Measurements from ENCODE around the gene MRPL34. TPM values are rescaled to one million over a fixed set of nuclear protein-coding genes. Genes with fewer than 3 reads are reported as not detected.
A peak's percentile ranks its signal among the peaks of the same experiment; 100 is the strongest.

MRPL34 gene
- polyA plus RNA-seq, 1 of the 3 experiments (the other 2 are of a cell fraction) = 72.9 TPM

- TF ChIP-seq GATA2 (CRISPR knock-in tag; IDR thresholded peaks at IDR 0.05) (no peak), NRF1 (IDR thresholded peaks at IDR 0.05; ENCODE audit: low read depth, low read length) (no peak), RFX5 (IDR thresholded peaks at IDR 0.05; ENCODE audit: low read length) (no peak; the same call in 1 of the 2 replicates), POLR2AphosphoS5 (IDR thresholded peaks at IDR 0.05; ENCODE audit: low read depth, low read length) (peak; percentile 62), TAF1 (IDR thresholded peaks at IDR 0.05; ENCODE audit: borderline replicate concordance, low read depth, low read length) (peak; percentile 52), TCF12 (IDR thresholded peaks at IDR 0.05) (peak; percentile 35; the same call in 1 of the 2 replicates), MEF2A (IDR thresholded peaks at IDR 0.05; ENCODE audit: borderline replicate concordance, low read depth) (no peak), NFIC (IDR thresholded peaks at IDR 0.05; ENCODE audit: borderline replicate concordance) (no peak), MXI1 (IDR thresholded peaks at IDR 0.05; ENCODE audit: low read depth, low read length) (peak; percentile 96), FOXM1 (IDR thresholded peaks at IDR 0.05; ENCODE audit: low read depth) (no peak), EP300 (IDR thresholded peaks at IDR 0.05; ENCODE audit: borderline replicate concordance in 1 of 2, low read depth in 1 of 2, low read length in 1 of 2) (no peak), CTCF (IDR thresholded peaks at IDR 0.05) (no peak), SMC3 (IDR thresholded peaks at IDR 0.05; ENCODE audit: low read depth, low read length) (no peak), CHD2 (IDR thresholded peaks at IDR 0.05; ENCODE audit: low read length, partially characterized antibody) (peak; percentile 67)
- TF ChIP-seq, protein P1, sequence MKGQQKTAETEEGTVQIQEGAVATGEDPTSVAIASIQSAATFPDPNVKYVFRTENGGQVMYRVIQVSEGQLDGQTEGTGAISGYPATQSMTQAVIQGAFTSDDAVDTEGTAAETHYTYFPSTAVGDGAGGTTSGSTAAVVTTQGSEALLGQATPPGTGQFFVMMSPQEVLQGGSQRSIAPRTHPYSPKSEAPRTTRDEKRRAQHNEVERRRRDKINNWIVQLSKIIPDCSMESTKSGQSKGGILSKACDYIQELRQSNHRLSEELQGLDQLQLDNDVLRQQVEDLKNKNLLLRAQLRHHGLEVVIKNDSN (IDR thresholded peaks at IDR 0.05; ENCODE audit: borderline replicate concordance, low read depth) = peak; percentile 20; the same call in 1 of the 2 replicates
Measured at GRCh38 chr19:17336872-17337674, 31.4 kb downstream of the MRPL34 start, which contains the start of gene GTPBP3 (continued).

DNA sequence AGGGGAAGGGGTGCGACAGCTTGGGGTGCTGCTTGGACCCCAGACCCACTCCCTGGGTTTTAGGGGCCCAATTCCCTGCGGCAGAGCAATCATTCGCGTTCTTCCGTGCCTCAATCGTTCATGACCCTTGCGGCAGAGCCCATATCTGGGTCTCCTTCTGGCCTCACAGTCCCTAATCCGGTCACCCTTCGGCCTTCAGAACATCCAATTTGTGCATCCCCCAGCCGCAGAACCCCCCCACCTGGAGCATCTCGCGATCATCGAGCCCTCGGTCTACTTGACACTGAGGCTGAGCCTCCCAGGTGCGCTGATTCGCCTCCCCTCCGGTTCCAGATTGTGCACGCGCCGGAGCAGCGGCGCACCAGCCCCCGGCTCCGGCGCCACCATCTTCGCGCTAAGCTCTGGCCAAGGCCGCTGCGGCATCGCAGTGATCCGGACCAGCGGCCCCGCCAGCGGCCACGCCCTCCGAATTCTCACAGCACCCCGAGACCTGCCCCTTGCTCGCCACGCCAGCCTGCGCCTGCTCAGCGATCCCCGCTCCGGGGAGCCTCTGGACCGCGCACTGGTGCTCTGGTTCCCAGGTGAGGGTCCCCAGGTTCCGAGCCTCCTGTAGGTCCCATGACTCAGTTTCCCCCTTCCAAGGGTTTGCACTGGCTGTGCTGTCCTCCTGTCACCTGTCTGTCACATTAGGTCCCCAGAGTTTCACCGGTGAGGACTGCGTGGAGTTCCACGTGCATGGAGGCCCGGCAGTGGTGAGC is 32.2 kb downstream of the MRPL34 start:
- Histone ChIP-seq H2AFZ (ENCODE audit: low read depth) (peak overlapping the region; percentile 57; the same call in 1 of the 2 replicates), H3K36me3 (replicated peaks in 1 of 2; ENCODE audit: control insufficient read depth in 1 of 2, insufficient read depth in 2 of 2, low read length in 1 of 2) (peaks cover 0 to 7% of the 10 kb centered on the region in 2 experiments), H3K27me3 (ENCODE audit: insufficient read depth) (no peaks in the 10 kb centered on the region), H3K4me1 (ENCODE audit: control insufficient read depth in 1 of 2, insufficient read depth in 2 of 2, low read depth in 1 of 2, low read length in 1 of 2) (peaks cover 0 to 23% of the 10 kb centered on the region in 2 experiments; a peak in 1 of 4 replicates), H3K4me2 (peak overlapping the region; percentile 94), H4K20me1 (ENCODE audit: insufficient read depth) (no peaks in the 10 kb centered on the region), H3K9me2 (no peaks in the 10 kb centered on the region), H3K27ac (ENCODE audit: low read depth in 2 of 2, low read length in 1 of 2) (peak overlapping the region; percentile 15 to 73; a peak in 3 of 4 replicates), H3K79me2 (ENCODE audit: insufficient read depth) (peaks cover 8% of the 10 kb centered on the region; the same call in 1 of the 2 replicates), H3F3A (replicated peaks; ENCODE audit: insufficient read depth) (peaks cover 6% of the 10 kb centered on the region), H3K9me3 (no peaks in the 10 kb centered on the region), H3K9ac (peak overlapping the region; percentile 62), H3K4me3 (ENCODE audit: low read depth in 2 of 2, low read length in 1 of 2) (peak overlapping the region; percentile 91 to 99)
- WGBS (ENCODE audit: low lambda C conversion rate) = 3% methylated on average over 8 of the region's 50 CpGs
- peak; percentile 62 for DNase-seq
- ChIA-PET POLR2A (interaction anchor here (0.6 kb wide), 1 partner anchor 31 kb away, joined by 4 read pairs; no protein-coding TSS in a partner anchor), CTCF (interaction anchor here (1.9 to 3.0 kb wide), 2 partner anchors 48 kb away, joined by 5 to 12 read pairs; no protein-coding TSS in a partner anchor)
- no peak for TF ChIP-seq TEAD4 (IDR thresholded peaks at IDR 0.05; ENCODE audit: borderline replicate concordance, insufficient read depth)
- TF ChIP-seq, protein P2, sequence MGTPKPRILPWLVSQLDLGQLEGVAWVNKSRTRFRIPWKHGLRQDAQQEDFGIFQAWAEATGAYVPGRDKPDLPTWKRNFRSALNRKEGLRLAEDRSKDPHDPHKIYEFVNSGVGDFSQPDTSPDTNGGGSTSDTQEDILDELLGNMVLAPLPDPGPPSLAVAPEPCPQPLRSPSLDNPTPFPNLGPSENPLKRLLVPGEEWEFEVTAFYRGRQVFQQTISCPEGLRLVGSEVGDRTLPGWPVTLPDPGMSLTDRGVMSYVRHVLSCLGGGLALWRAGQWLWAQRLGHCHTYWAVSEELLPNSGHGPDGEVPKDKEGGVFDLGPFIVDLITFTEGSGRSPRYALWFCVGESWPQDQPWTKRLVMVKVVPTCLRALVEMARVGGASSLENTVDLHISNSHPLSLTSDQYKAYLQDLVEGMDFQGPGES (IDR thresholded peaks at IDR 0.05; ENCODE audit: low read depth, low read length) = no peak
- TF ChIP-seq JUND (IDR thresholded peaks at IDR 0.05) = no peak
- TF ChIP-seq TAF1 (IDR thresholded peaks at IDR 0.05; ENCODE audit: borderline replicate concordance, low read depth, low read length) = no peak
- no peak for TF ChIP-seq RAD21 (IDR thresholded peaks at IDR 0.05; ENCODE audit: low read length)
- TF ChIP-seq RFX5 (IDR thresholded peaks at IDR 0.05; ENCODE audit: low read length) = no peak
- no peak for TF ChIP-seq SIN3A (IDR thresholded peaks at IDR 0.05; ENCODE audit: borderline replicate concordance, low read depth, low read length)
- TF ChIP-seq SMC3 (IDR thresholded peaks at IDR 0.05; ENCODE audit: low read depth, low read length) = no peak
- TF ChIP-seq, protein P3, sequence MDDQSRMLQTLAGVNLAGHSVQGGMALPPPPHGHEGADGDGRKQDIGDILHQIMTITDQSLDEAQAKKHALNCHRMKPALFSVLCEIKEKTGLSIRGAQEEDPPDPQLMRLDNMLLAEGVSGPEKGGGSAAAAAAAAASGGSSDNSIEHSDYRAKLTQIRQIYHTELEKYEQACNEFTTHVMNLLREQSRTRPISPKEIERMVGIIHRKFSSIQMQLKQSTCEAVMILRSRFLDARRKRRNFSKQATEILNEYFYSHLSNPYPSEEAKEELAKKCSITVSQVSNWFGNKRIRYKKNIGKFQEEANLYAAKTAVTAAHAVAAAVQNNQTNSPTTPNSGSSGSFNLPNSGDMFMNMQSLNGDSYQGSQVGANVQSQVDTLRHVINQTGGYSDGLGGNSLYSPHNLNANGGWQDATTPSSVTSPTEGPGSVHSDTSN (IDR thresholded peaks at IDR 0.05) = no peak
- TF ChIP-seq, protein P1 (IDR thresholded peaks at IDR 0.05; ENCODE audit: borderline replicate concordance, low read depth) = no peak
- no peak for TF ChIP-seq NRF1 (IDR thresholded peaks at IDR 0.05; ENCODE audit: low read depth, low read length)
- no peak for TF ChIP-seq GATA2 (CRISPR knock-in tag; IDR thresholded peaks at IDR 0.05)
- TF ChIP-seq, protein P4, sequence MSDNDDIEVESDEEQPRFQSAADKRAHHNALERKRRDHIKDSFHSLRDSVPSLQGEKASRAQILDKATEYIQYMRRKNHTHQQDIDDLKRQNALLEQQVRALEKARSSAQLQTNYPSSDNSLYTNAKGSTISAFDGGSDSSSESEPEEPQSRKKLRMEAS (IDR thresholded peaks at IDR 0.05; ENCODE audit: low read depth) = no peak
- no peak for TF ChIP-seq EP300 (IDR thresholded peaks at IDR 0.05; ENCODE audit: borderline replicate concordance in 1 of 2, low read depth in 1 of 2, low read length in 1 of 2)
- no peak for TF ChIP-seq ELF1 (IDR thresholded peaks at IDR 0.05)

All from SK-N-SH (cell line).